WTC11 (cell line): ENCODE measurements around the gene PUS1. TPM values are rescaled to one million over a fixed set of nuclear protein-coding genes. Genes with fewer than 3 reads are reported as not detected.
A peak's percentile ranks its signal among the peaks of the same experiment; 100 is the strongest.
"Not testable (repeated sequence)": the region's sequence is repeated elsewhere in the genome, so short reads cannot be mapped to it uniquely, and the experiment has no call there.

Experiments
- ATAC-seq: fragments of 200-7000 bp; cut with Tn5 transposase; 2 replicates; pipeline ENCODE4 v1.10.0; 2021; ENCODE audit warnings: mild to moderate bottlenecking, moderate library complexity
- CTCF ChIA-PET: fragments of 300-600 bp; sonication (Branson Sonifier 250); formaldehyde crosslinking; loops from one replicate; lab custom pipeline; 2021; ENCODE audit warnings: antibody characterized with exemption; lab: Charles Lee
- POLR2A ChIA-PET: fragments of 350-600 bp; sonication (Branson Sonifier 250); formaldehyde crosslinking; loops from one replicate; lab custom pipeline; 2021; ENCODE audit warnings: antibody characterized with exemption; lab: Charles Lee
- DNase-seq: peaks from one replicate; pipeline ENCODE4 v3.0.0; 2021; ENCODE audit warnings: low spot score
- H3K27ac Mint-ChIP-seq: 2 replicates; pipeline ENCODE4 v1.8.0; 2021; ENCODE audit warnings: mixed read lengths
- H3K27me3 Mint-ChIP-seq: 2 replicates; pipeline ENCODE4 v1.8.0; 2021; ENCODE audit warnings: low read depth, mild to moderate bottlenecking, moderate library complexity, mixed read lengths
- H3K36me3 Mint-ChIP-seq: 2 replicates; pipeline ENCODE4 v1.8.0; 2021; ENCODE audit warnings: mixed read lengths
- H3K4me1 Mint-ChIP-seq: 2 replicates; pipeline ENCODE4 v1.8.0; 2022; ENCODE audit warnings: mixed read lengths
- H3K4me3 Mint-ChIP-seq: 2 replicates; pipeline ENCODE4 v1.8.0; 2021; ENCODE audit warnings: mild to moderate bottlenecking, moderate library complexity, mixed read lengths
- H3K9me3 Mint-ChIP-seq: 2 replicates; pipeline ENCODE4 v1.8.0; 2021; ENCODE audit warnings: mixed read lengths
- CREB1 ChIP-seq: sonication (generic); formaldehyde crosslinking; IDR thresholded peaks from 2 replicates; pipeline ENCODE4 v1.8.0; 2023; ENCODE audit warnings: mild to moderate bottlenecking, missing genetic modification reagents
- E2F5 ChIP-seq: sonication (generic); formaldehyde crosslinking; IDR thresholded peaks from 2 replicates; pipeline ENCODE4 v1.8.1; 2022; ENCODE audit warnings: mild to moderate bottlenecking, moderate library complexity, missing genetic modification reagents
- ETV6 ChIP-seq: sonication (generic); formaldehyde crosslinking; IDR thresholded peaks from 2 replicates; pipeline ENCODE4 v1.8.1; 2022; ENCODE audit warnings: mild to moderate bottlenecking, missing genetic modification reagents
- MXD4 ChIP-seq: fragments of 250-450 bp; sonication (Bioruptor Pico); IDR thresholded peaks from 2 replicates; pipeline ENCODE4 v1.8.0; 2021; ENCODE audit warnings: mild to moderate bottlenecking, moderate library complexity, borderline replicate concordance
- NR1H2 ChIP-seq: sonication (generic); formaldehyde crosslinking; IDR thresholded peaks from 2 replicates; pipeline ENCODE4 v1.9.0; 2021; ENCODE audit warnings: mild to moderate bottlenecking, moderate library complexity, missing genetic modification reagents
- RORB ChIP-seq: fragments of 250-450 bp; sonication (Bioruptor Pico); IDR thresholded peaks from 2 replicates; pipeline ENCODE4 v1.9.0; 2021; ENCODE audit warnings: mild to moderate bottlenecking
- SOX15 ChIP-seq: fragments of 250-450 bp; sonication (Bioruptor Pico); IDR thresholded peaks from 2 replicates; pipeline ENCODE4 v1.9.0; 2021; ENCODE audit warnings: mild to moderate bottlenecking
- SP1 ChIP-seq: sonication (generic); formaldehyde crosslinking; conservative IDR thresholded peaks from 2 replicates; pipeline ENCODE4 v1.8.1; 2022; ENCODE audit warnings: missing genetic modification reagents
- TEAD1 ChIP-seq: sonication (generic); formaldehyde crosslinking; IDR thresholded peaks from 2 replicates; pipeline ENCODE4 v1.8.0; 2022; ENCODE audit warnings: mild to moderate bottlenecking, missing genetic modification reagents
- ZNF121 ChIP-seq: sonication (generic); formaldehyde crosslinking; IDR thresholded peaks from 2 replicates; pipeline ENCODE4 v1.8.0; 2023; ENCODE audit warnings: missing genetic modification reagents
- ZNF317 ChIP-seq: sonication (generic); formaldehyde crosslinking; IDR thresholded peaks from 2 replicates; pipeline ENCODE4 v1.8.1; 2023; ENCODE audit warnings: low read depth, mild to moderate bottlenecking, moderate library complexity, missing genetic modification reagents, borderline replicate concordance
- ZNF425 ChIP-seq: fragments of 250-450 bp; sonication (Bioruptor Pico); conservative IDR thresholded peaks from 2 replicates; pipeline ENCODE4 v1.9.0; 2021; ENCODE audit warnings: mild to moderate bottlenecking
- total RNA-seq: library from RNA; stranded (reverse); gene quantifications from 3 replicates; pipeline ENCODE4 v1.2.3, GENCODE V29; 2021
- TF ChIP-seq, protein P1 (sequence below): sonication (generic); formaldehyde crosslinking; IDR thresholded peaks from 2 replicates; pipeline ENCODE4 v1.8.0; 2023; ENCODE audit warnings: missing genetic modification reagents, mild to moderate bottlenecking, borderline replicate concordance
- TF ChIP-seq, protein P2 (sequence below): sonication (generic); formaldehyde crosslinking; IDR thresholded peaks from 2 replicates; pipeline ENCODE4 v1.8.1; 2023; ENCODE audit warnings: mild to moderate bottlenecking, missing genetic modification reagents, moderate library complexity
- TF ChIP-seq, protein P3 (sequence below): sonication (generic); formaldehyde crosslinking; IDR thresholded peaks from 2 replicates; pipeline ENCODE4 v1.8.1; 2023; ENCODE audit warnings: mild to moderate bottlenecking, moderate library complexity, missing genetic modification reagents

PUS1 gene
- total RNA-seq, 1 experiment from 2014 or later, result 97.4 TPM

GRCh38 chr12:131947482-131948027, 18.5 kb downstream of the PUS1 start (continued):
- no peak for TF ChIP-seq ZNF425

DNA sequence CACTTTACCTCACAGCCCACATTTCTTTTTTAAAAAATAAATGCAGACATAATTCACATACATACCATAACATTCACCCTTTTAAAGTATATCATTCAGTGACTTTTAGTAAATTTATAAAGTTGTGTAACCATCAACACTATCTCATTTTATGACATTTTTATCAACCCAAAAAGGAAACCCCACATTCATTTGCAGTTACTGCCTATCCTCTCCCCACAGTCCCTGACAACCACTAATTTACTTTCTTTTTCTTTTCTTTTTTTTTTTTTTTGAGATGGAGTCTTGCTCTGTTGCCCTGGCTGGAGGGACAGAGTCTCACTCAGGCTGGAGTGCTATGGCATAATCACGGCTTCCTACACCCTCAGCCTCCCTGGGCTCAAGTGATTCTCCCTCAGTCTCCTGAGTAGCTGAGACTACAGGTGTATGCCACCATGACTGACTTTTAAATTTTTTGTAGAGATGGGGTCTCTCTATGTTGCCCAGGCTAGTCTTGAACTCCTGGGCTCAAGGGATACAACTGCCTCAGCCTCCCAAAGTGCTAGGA, 19.2 kb downstream of the PUS1 start:
- no peak overlapping the region; the same call in 1 of the 2 replicates for H3K4me3 Mint-ChIP-seq
- peaks cover 7% of the 10 kb centered on the region for H3K4me1 Mint-ChIP-seq
- no peak for ATAC-seq
- POLR2A ChIA-PET, result no interaction called here
- TF ChIP-seq, protein P1, sequence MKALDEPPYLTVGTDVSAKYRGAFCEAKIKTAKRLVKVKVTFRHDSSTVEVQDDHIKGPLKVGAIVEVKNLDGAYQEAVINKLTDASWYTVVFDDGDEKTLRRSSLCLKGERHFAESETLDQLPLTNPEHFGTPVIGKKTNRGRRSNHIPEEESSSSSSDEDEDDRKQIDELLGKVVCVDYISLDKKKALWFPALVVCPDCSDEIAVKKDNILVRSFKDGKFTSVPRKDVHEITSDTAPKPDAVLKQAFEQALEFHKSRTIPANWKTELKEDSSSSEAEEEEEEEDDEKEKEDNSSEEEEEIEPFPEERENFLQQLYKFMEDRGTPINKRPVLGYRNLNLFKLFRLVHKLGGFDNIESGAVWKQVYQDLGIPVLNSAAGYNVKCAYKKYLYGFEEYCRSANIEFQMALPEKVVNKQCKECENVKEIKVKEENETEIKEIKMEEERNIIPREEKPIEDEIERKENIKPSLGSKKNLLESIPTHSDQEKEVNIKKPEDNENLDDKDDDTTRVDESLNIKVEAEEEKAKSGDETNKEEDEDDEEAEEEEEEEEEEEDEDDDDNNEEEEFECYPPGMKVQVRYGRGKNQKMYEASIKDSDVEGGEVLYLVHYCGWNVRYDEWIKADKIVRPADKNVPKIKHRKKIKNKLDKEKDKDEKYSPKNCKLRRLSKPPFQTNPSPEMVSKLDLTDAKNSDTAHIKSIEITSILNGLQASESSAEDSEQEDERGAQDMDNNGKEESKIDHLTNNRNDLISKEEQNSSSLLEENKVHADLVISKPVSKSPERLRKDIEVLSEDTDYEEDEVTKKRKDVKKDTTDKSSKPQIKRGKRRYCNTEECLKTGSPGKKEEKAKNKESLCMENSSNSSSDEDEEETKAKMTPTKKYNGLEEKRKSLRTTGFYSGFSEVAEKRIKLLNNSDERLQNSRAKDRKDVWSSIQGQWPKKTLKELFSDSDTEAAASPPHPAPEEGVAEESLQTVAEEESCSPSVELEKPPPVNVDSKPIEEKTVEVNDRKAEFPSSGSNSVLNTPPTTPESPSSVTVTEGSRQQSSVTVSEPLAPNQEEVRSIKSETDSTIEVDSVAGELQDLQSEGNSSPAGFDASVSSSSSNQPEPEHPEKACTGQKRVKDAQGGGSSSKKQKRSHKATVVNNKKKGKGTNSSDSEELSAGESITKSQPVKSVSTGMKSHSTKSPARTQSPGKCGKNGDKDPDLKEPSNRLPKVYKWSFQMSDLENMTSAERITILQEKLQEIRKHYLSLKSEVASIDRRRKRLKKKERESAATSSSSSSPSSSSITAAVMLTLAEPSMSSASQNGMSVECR, result no peak
- TF ChIP-seq NR1H2 (CRISPR knock-in tag) (no peak), ZNF121 (CRISPR knock-in tag) (peak; percentile 80; the same call in 1 of the 2 replicates), TEAD1 (no peak)
- TF ChIP-seq, all 79 proteins: peak for 1
- DNase-seq, result no peak
- CTCF ChIA-PET, result no interaction called here
- Mint-ChIP-seq H3K36me3 (peaks cover 18% of the 10 kb centered on the region), H3K27ac (no peak overlapping the region), H3K9me3 (no peaks in the 10 kb centered on the region), H3K27me3 (no peaks in the 10 kb centered on the region)

GRCh38 chr12:131948713-131949430, 19.8 kb downstream of the PUS1 start:
- H3K4me3 Mint-ChIP-seq, result peak overlapping the region; percentile 61
- ATAC-seq, H3K9me3 Mint-ChIP-seq, H3K27ac Mint-ChIP-seq, DNase-seq, POLR2A ChIA-PET, H3K27me3 Mint-ChIP-seq, H3K4me1 Mint-ChIP-seq: not testable (repeated sequence)
- CTCF ChIA-PET, result interaction anchor here (1.1 to 1.5 kb wide), 3 partner anchors 10 to 42 kb away, joined by 5 to 9 read pairs (median 7); partner anchors contain the start of gene PUS1
- peaks cover 11% of the 10 kb centered on the region for H3K36me3 Mint-ChIP-seq

DNA sequence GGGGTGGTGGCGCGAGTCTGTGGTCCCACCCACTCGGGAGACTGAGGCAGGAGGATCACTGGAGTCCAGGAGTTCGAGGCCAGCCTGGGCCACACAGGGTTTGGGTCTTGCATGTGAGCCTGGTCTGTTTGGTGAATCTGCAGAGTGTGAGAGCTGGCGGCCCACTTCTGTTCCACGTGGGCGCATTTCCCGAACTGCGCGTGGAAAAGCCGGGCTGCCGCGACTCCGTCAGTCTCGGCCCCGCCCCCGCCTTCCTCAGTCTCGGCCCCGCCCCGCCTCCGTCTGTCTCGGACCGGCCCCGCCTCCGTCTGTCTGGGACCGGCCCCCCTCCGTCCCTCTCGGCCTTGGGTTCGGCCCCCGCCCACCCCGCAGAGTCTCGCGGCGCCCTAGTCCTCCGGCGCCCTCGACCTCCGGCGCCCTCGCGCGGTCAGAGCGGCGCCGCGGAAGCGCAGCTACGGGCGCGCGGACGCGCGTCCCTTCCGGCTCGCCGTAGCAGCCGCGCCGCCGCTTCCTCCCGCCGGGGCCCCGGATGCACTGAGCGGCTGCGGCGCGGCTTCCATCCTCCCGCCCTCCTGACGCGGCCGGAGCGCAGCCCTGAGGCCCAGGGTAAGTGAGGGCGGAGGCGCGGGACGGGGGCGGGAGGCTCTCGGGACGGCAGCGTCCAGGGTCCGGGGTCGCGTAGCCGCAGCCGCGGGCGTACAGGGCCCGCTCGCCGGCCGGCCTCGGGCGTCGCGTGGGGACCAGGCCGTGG, 20.5 kb downstream of the PUS1 start, which contains the start of gene EP400:
TSS of gene EP400 (plus strand) at position 512 of the 751 bp plus-strand sequence. CDS start 10,678 bp downstream, outside the sequence.
- peak within 1 kb of the TSS; percentile 83 for H3K4me3 Mint-ChIP-seq
- peak; percentile 94 for DNase-seq
- H3K36me3 Mint-ChIP-seq, result peaks cover 6% of the 10 kb centered on the region
- peak; percentile 96 for ATAC-seq
- H3K27me3 Mint-ChIP-seq, result no peaks in the 10 kb centered on the region
- peaks cover 7% of the 10 kb centered on the region for H3K4me1 Mint-ChIP-seq
- no peaks in the 10 kb centered on the region for H3K9me3 Mint-ChIP-seq
- H3K27ac Mint-ChIP-seq, result no peak within 1 kb of the TSS
- POLR2A ChIA-PET, result interaction anchor here (0.5 to 0.7 kb wide), 4 partner anchors 11 to 195 kb away, joined by 3 to 4 read pairs (median 4); no protein-coding TSS in a partner anchor
- CTCF ChIA-PET, result interaction anchor here (0.7 to 1.5 kb wide), 6 partner anchors 9 to 214 kb away, joined by 3 to 9 read pairs (median 6); partner anchors contain the start of gene PUS1
- TF ChIP-seq SP1 (CRISPR knock-in tag) (peak; percentile 94), ETV6 (no peak; the same call in none of the 2 replicates), RORB (no peak), ZNF317 (CRISPR knock-in tag) (no peak), E2F5 (peak; percentile 83), MXD4 (CRISPR knock-in tag) (no peak), CREB1 (CRISPR knock-in tag) (no peak), SOX15 (CRISPR knock-in tag) (no peak)
- TF ChIP-seq, protein P2, sequence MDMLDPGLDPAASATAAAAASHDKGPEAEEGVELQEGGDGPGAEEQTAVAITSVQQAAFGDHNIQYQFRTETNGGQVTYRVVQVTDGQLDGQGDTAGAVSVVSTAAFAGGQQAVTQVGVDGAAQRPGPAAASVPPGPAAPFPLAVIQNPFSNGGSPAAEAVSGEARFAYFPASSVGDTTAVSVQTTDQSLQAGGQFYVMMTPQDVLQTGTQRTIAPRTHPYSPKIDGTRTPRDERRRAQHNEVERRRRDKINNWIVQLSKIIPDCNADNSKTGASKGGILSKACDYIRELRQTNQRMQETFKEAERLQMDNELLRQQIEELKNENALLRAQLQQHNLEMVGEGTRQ, result 0 out of 2 replicates have a peak, but pooled peaks have one; percentile 13
- TF ChIP-seq, protein P3, sequence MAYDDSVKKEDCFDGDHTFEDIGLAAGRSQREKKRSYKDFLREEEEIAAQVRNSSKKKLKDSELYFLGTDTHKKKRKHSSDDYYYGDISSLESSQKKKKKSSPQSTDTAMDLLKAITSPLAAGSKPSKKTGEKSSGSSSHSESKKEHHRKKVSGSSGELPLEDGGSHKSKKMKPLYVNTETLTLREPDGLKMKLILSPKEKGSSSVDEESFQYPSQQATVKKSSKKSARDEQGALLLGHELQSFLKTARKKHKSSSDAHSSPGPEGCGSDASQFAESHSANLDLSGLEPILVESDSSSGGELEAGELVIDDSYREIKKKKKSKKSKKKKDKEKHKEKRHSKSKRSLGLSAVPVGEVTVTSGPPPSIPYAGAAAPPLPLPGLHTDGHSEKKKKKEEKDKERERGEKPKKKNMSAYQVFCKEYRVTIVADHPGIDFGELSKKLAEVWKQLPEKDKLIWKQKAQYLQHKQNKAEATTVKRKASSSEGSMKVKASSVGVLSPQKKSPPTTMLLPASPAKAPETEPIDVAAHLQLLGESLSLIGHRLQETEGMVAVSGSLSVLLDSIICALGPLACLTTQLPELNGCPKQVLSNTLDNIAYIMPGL (CRISPR knock-in tag), result peak; percentile 89
